GM11168 (cell line): Measurements from ENCODE around the gene PM20D1.

Experiments
- in situ Hi-C: fragments of 300-500 bp; cut with MboI; formaldehyde crosslinking; loops from one replicate; pipeline ENCODE4 v1.12.0; 2022; ENCODE audit warnings: low sequenced_read_pairs; ENCODE audit not compliant: unreplicated experiment

Gene PM20D1

DNA sequence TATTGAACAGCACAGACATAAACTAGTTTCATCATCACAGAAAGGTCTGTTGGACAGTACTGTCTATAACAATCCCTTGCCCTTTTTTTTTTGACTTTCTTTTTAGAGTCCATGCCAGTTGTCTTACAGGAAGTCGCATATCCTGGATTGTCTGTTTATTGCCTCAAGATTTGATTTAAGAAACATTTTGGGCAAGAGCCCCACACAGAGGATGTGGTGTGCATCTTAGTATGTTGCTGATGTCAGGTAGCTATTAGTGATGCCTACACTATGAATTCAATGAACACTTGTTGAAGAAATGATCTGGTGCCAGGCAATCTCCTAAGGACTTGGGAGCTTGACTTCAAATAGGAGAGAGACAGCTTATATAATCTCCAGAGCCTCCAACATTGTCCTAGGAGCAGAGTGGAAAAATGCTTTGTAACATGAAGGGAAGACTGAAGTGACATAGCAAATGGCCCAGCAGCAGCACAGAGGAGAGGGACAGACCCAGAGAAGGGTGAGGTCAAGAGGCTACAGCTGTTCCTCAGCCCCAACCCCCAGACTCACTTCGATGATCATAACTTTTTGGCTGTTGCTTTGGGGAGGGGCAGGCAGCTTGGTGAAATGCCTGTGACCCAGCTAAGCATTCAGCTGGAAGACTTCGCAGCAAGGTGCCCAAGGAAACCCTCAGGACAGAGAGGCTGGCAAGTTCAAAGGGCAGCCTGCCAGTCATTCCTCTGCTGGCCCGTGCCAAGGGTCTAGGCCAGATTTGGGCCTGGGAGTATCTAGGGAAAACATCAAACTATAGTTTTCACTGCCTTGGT, 67.1 kb downstream of the PM20D1 start:
- in situ Hi-C loops, result loop anchor here (25.0 kb wide), 1 partner anchor 329 kb away; the partner anchor contains the start of gene AVPR1B

DNA sequence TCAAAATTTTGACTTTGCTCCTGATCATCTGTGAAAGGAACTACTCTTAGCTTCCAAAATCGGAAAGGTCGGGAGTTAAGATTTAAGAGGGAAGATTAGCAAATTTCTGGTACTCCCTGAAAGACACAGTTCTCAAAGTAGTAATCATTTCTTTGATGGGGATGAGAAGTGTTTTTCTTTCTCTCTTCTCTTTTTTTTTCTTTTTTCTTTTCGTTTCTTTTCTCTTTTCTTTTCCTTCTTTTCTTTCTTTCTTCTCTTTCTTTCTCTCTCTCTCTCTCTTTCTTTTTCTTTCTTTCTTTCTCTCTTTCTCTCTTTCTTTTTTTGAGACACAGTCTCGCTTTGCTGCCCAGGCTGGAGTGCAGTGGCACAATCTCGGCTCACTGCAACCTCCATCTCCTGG, 69.6 kb downstream of the PM20D1 start:
- in situ Hi-C loops, result loop anchor here (25.0 kb wide), 1 partner anchor 332 kb away; the partner anchor contains the start of gene AVPR1B
